ENCODE data around the gene GZF1.

The GZF1 gene

GRCh38 chr20:23407781-23408464, 45.9 kb downstream of the GZF1 start:
- no peak for DNase-seq (ENCODE audit: low spot score)

- no peak for DNase-seq (ENCODE audit: low spot score)
Measured at GRCh38 chr20:23408957-23409356, 47.0 kb downstream of the GZF1 start.

GRCh38 chr20:23409800-23410199, 47.8 kb downstream of the GZF1 start:
- DNase-seq (ENCODE audit: low spot score), result no peak

GRCh38 chr20:23410916-23411695, 49.1 kb downstream of the GZF1 start:
- no peak for DNase-seq (ENCODE audit: low spot score)

- no peak for DNase-seq (ENCODE audit: low spot score)
Measured at GRCh38 chr20:23412026-23412425, 50.0 kb downstream of the GZF1 start.

- no peak for DNase-seq (ENCODE audit: low spot score)
Measured at GRCh38 chr20:23413862-23414422, 52.0 kb downstream of the GZF1 start.

GRCh38 chr20:23414526-23415188, 52.7 kb downstream of the GZF1 start:
- no peak for DNase-seq (ENCODE audit: low spot score)

- no peak for DNase-seq (ENCODE audit: low spot score)
Measured at GRCh38 chr20:23415555-23415954, 53.6 kb downstream of the GZF1 start.

GRCh38 chr20:23415959-23416583, 54.1 kb downstream of the GZF1 start:
- DNase-seq (ENCODE audit: low spot score), result no peak

- no peak for DNase-seq (ENCODE audit: low spot score)
Measured at GRCh38 chr20:23417861-23418260, 55.9 kb downstream of the GZF1 start.

- no peak for DNase-seq (ENCODE audit: low spot score)
Measured at GRCh38 chr20:23419657-23419994, 57.6 kb downstream of the GZF1 start.

- DNase-seq (ENCODE audit: low spot score), result peak; percentile 71
Measured at GRCh38 chr20:23419995-23420901, 58.3 kb downstream of the GZF1 start.

GRCh38 chr20:23420943-23421931, 59.3 kb downstream of the GZF1 start, which contains the start of gene NAPB:
TSS of gene NAPB (minus strand) at chr20:23421488. CDS start at chr20:23421402, 86 bp downstream.
- DNase-seq (ENCODE audit: low spot score), result peak; percentile 93

All from hepatic stellate cell (primary cell).